ENCODE results near the gene TSPAN32.
A peak's percentile ranks its signal among the peaks of the same experiment; 100 is the strongest.

TSPAN32 gene

GRCh38 chr11:2259466-2259830 lies 42.4 kb upstream of the TSPAN32 start:
- ChIA-PET POLR2A (no interaction called here), CTCF (no interaction called here)
- no peak for TF ChIP-seq ARNT (IDR thresholded peaks at IDR 0.05)
- no peak for TF ChIP-seq SUZ12 (IDR thresholded peaks at IDR 0.05)
- TF ChIP-seq BHLHE40 (IDR thresholded peaks at IDR 0.05; ENCODE audit: borderline replicate concordance), result no peak
- TF ChIP-seq ZNF384 (IDR thresholded peaks at IDR 0.05), result no peak
- peak; percentile 2 for DNase-seq (ENCODE audit: extremely low spot score)

GRCh38 chr11:2259897-2260451 lies 41.8 kb upstream of the TSPAN32 start:
- CTCF ChIA-PET, result no interaction called here
- no peak for TF ChIP-seq BHLHE40 (IDR thresholded peaks at IDR 0.05; ENCODE audit: borderline replicate concordance)
- no peak for TF ChIP-seq CTBP1 (IDR thresholded peaks at IDR 0.05; ENCODE audit: borderline replicate concordance)
- no peak for TF ChIP-seq FOXK2 (IDR thresholded peaks at IDR 0.05)
- no peak for TF ChIP-seq FOXM1 (IDR thresholded peaks at IDR 0.05; ENCODE audit: borderline replicate concordance)
- TF ChIP-seq SUZ12 (IDR thresholded peaks at IDR 0.05), result no peak
- TF ChIP-seq FOXA1 (IDR thresholded peaks at IDR 0.05), result no peak
- no peak for TF ChIP-seq PKNOX1 (IDR thresholded peaks at IDR 0.05)
- TF ChIP-seq ZNF384 (IDR thresholded peaks at IDR 0.05), result no peak
- TF ChIP-seq NFRKB (IDR thresholded peaks at IDR 0.05), result no peak
- TF ChIP-seq SP1 (IDR thresholded peaks at IDR 0.05), result no peak
- TF ChIP-seq L3MBTL2 (conservative IDR thresholded peaks at IDR 0.05), result no peak
- peak; percentile 3 for DNase-seq (ENCODE audit: extremely low spot score)
- POLR2A ChIA-PET, result no interaction called here

GRCh38 chr11:2260491-2261364 lies 41.1 kb upstream of the TSPAN32 start:
- no peak for TF ChIP-seq L3MBTL2 (conservative IDR thresholded peaks at IDR 0.05)
- no peak for TF ChIP-seq BHLHE40 (IDR thresholded peaks at IDR 0.05; ENCODE audit: borderline replicate concordance)
- no peak for DNase-seq (ENCODE audit: extremely low spot score)
- CTCF ChIA-PET, result no interaction called here
- POLR2A ChIA-PET, result no interaction called here

GRCh38 chr11:2261436-2262230 lies 40.2 kb upstream of the TSPAN32 start:
- no peak for DNase-seq (ENCODE audit: extremely low spot score)
- CTCF ChIA-PET, result no interaction called here

GRCh38 chr11:2262301-2263070 lies 39.3 kb upstream of the TSPAN32 start:
- CTCF ChIA-PET, result no interaction called here
- POLR2A ChIA-PET, result no interaction called here
- DNase-seq (ENCODE audit: extremely low spot score), result no peak
- TF ChIP-seq BHLHE40 (IDR thresholded peaks at IDR 0.05; ENCODE audit: borderline replicate concordance) (no peak), TARDBP (IDR thresholded peaks at IDR 0.05) (no peak), ELF4 (IDR thresholded peaks at IDR 0.05) (no peak), FOXM1 (IDR thresholded peaks at IDR 0.05; ENCODE audit: borderline replicate concordance) (no peak), NFRKB (IDR thresholded peaks at IDR 0.05) (no peak), SP1 (IDR thresholded peaks at IDR 0.05) (no peak), LEF1 (IDR thresholded peaks at IDR 0.05; ENCODE audit: borderline replicate concordance) (no peak), CTBP1 (IDR thresholded peaks at IDR 0.05; ENCODE audit: borderline replicate concordance) (no peak), L3MBTL2 (conservative IDR thresholded peaks at IDR 0.05) (no peak), ARNT (IDR thresholded peaks at IDR 0.05) (no peak), HDGF (IDR thresholded peaks at IDR 0.05; ENCODE audit: borderline replicate concordance) (no peak), SUZ12 (IDR thresholded peaks at IDR 0.05) (no peak), ZNF384 (IDR thresholded peaks at IDR 0.05) (no peak), FOXA1 (IDR thresholded peaks at IDR 0.05) (no peak), FOXK2 (IDR thresholded peaks at IDR 0.05) (no peak), PKNOX1 (IDR thresholded peaks at IDR 0.05) (no peak)

More at GRCh38 chr11:2261436-2262230, 40.2 kb upstream of the TSPAN32 start:
- POLR2A ChIA-PET, result no interaction called here
- TF ChIP-seq FOXK2 (IDR thresholded peaks at IDR 0.05), result no peak
- no peak for TF ChIP-seq NFRKB (IDR thresholded peaks at IDR 0.05)
- no peak for TF ChIP-seq LEF1 (IDR thresholded peaks at IDR 0.05; ENCODE audit: borderline replicate concordance)
- no peak for TF ChIP-seq ARNT (IDR thresholded peaks at IDR 0.05)
- no peak for TF ChIP-seq HDGF (IDR thresholded peaks at IDR 0.05; ENCODE audit: borderline replicate concordance)

- ChIA-PET CTCF (no interaction called here), POLR2A (no interaction called here)
- DNase-seq (ENCODE audit: extremely low spot score), result no peak
- TF ChIP-seq LEF1 (IDR thresholded peaks at IDR 0.05; ENCODE audit: borderline replicate concordance) (no peak), CTBP1 (IDR thresholded peaks at IDR 0.05; ENCODE audit: borderline replicate concordance) (no peak), HDGF (IDR thresholded peaks at IDR 0.05; ENCODE audit: borderline replicate concordance) (no peak), SUZ12 (IDR thresholded peaks at IDR 0.05) (no peak), FOXK2 (IDR thresholded peaks at IDR 0.05) (no peak)
Measured at GRCh38 chr11:2263071-2263565, 38.7 kb upstream of the TSPAN32 start.
